Measurements from ENCODE around the gene PAPPA2.

Gene PAPPA2

DNA sequence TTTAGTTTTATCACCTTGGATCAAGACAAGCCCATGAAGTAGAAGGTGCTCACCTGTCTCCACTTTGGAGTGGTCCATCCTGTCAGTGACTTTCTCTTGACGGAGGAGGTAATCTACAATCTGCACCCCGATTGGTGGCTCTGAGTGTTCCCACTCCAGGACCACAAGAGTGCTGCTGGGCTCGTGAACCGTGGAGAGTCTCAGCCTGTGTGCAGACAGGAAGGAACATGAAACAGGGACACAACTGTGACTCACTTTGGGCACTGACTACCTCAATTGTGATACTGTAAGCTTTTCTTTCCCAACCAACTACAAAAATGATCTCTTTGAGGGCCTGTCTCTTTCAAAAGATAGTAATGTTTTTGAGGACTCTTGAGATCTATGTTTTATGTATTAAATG is 421.3 kb downstream of the PAPPA2 start:
- Mint-ChIP-seq H3K27me3 (peaks cover 10% of the 10 kb centered on the region), H3K27ac (no peak overlapping the region), H3K4me1 (no peaks in the 10 kb centered on the region), H3K9me3 (no peaks in the 10 kb centered on the region), H3K36me3 (no peaks in the 10 kb centered on the region), H3K4me3 (no peak overlapping the region)
- no peak for DNase-seq (ENCODE audit: low spot score in 2 of 2)
- no peak for ATAC-seq (ENCODE audit: low read depth)

DNA sequence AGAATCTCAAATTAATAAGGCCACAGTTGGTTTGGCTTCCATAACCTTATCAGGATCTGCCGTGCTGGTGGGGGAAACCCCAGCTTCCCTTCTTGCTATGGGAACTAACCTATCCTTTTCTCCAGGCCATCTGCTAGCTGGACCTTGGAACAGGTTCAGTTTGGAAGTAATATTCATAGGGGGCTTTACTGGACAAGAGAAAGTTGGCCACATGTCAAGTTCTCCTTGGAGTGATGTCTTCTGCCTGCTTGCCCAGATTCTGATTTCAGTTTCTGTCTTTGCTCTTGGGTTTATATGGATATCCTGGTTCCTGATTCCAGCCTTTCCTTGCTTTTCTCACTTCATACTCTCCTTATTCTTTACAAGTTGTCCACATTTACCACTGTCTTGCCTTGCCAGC is 421.9 kb downstream of the PAPPA2 start:
- Mint-ChIP-seq H3K36me3 (no peaks in the 10 kb centered on the region), H3K9me3 (no peaks in the 10 kb centered on the region), H3K27me3 (peaks cover 10% of the 10 kb centered on the region), H3K4me3 (no peak overlapping the region), H3K4me1 (no peaks in the 10 kb centered on the region), H3K27ac (no peak overlapping the region)
- ATAC-seq (ENCODE audit: low read depth) (no peak), DNase-seq (ENCODE audit: low spot score in 2 of 2) (no peak)

DNA sequence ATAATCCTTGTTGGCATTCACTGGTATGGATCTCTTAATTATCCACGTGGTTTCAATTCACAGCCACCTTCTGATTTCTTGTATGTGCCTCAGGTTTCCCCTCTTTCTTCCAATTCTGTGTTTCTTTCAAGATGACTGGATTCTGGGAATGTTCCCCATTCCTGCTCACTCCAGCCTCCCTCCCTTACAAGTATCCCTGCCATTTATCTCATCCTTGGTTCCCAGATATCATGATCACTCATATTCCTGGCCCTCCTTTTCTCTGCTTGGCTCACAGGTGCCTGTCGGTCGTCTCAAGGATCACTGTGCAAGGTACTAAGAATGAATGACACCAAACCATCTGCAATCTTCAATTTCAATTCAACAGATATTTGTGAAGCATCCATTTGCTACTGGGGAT is 422.4 kb downstream of the PAPPA2 start:
- Mint-ChIP-seq H3K27ac (no peak overlapping the region), H3K4me1 (no peaks in the 10 kb centered on the region), H3K27me3 (peaks cover 10% of the 10 kb centered on the region), H3K9me3 (no peaks in the 10 kb centered on the region), H3K4me3 (no peak overlapping the region), H3K36me3 (no peaks in the 10 kb centered on the region)
- DNase-seq (ENCODE audit: low spot score in 2 of 2) (no peak), ATAC-seq (ENCODE audit: low read depth) (no peak)

- Mint-ChIP-seq H3K27me3 (peaks cover 10% of the 10 kb centered on the region), H3K4me3 (no peak overlapping the region), H3K9me3 (no peaks in the 10 kb centered on the region), H3K27ac (no peak overlapping the region), H3K4me1 (no peaks in the 10 kb centered on the region), H3K36me3 (no peaks in the 10 kb centered on the region)
- ATAC-seq (ENCODE audit: low read depth) (no peak), DNase-seq (ENCODE audit: low spot score in 2 of 2) (no peak)
Measured at GRCh38 chr1:176885751-176886150, 422.8 kb downstream of the PAPPA2 start.

DNA sequence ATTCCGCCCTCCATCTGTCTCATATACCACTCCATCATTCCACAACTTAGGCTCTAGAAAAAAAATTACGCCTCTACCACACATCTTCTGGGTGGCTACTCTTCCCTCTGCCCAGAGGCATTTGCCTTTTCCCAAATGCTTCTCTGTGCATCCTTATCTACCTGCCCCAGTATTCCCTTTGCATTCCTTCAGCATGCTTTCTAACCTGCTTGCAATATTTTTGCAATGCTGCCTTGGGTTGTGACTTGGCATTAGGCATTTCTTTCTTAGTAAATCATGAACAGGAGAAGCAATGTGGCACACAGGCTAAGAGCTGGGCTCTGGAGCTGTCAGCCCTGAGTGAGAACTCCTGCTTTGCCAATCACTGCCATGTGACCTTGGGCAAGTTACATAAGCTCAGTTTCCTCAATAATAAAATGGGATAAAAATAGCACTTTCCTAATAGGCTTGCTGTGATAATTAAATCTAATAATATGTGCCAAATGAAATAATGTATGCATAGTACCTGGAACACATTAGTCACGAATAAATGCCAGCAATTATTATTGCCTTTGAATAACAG is 425.6 kb downstream of the PAPPA2 start:
- Mint-ChIP-seq H3K27ac (no peak overlapping the region), H3K4me1 (no peaks in the 10 kb centered on the region), H3K36me3 (no peaks in the 10 kb centered on the region), H3K4me3 (no peak overlapping the region), H3K27me3 (peaks cover 10% of the 10 kb centered on the region), H3K9me3 (no peaks in the 10 kb centered on the region)
- no peak for ATAC-seq (ENCODE audit: low read depth)
- no peak for DNase-seq (ENCODE audit: low spot score in 2 of 2)

DNA sequence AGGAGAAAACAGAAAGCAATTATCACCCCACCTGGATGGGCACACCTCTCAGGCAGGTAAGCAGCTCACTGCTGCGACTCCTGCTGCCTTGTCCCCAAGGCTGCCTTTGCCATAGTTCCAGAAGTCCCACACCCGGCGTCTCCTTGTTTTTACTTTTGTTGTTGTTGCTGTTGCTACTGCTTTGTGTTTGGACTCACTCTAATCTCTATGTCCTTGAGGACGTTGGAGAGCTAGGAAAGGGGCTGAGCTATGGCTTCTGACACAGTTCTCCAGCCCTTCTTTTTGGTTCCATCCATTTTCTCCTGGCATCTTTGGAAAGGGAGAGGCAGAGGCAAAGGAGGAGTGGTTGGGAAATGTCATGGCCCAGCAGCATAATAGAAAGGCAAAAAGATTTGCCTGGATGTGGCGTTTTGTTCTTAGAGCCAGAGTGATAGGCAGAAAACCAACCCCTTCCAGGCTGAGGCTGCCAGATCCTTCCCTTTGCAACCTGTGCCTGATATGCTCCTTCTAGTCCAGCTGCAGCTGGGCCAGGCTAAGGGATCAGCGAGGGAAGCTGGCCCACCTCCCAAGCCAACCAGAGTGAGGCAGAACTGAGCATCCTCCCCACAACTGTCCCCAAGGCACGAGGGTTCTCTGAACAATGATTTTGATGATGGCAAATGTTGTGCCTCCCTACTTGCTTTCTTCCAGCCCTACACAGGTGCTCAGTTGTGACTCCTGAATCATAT is 430.8 kb downstream of the PAPPA2 start:
- Mint-ChIP-seq H3K4me1 (peaks cover 3% of the 10 kb centered on the region), H3K36me3 (no peaks in the 10 kb centered on the region), H3K27me3 (peaks cover 3% of the 10 kb centered on the region), H3K9me3 (no peaks in the 10 kb centered on the region), H3K4me3 (no peak overlapping the region), H3K27ac (no peak overlapping the region)
- ATAC-seq (ENCODE audit: low read depth) = no peak
- DNase-seq (ENCODE audit: low spot score in 2 of 2) = no peak

GRCh38 chr1:176894450-176894849 is 431.5 kb downstream of the PAPPA2 start:
- no peaks in the 10 kb centered on the region for H3K36me3 Mint-ChIP-seq
- peaks cover 3% of the 10 kb centered on the region for H3K27me3 Mint-ChIP-seq
- H3K4me1 Mint-ChIP-seq = peaks cover 3% of the 10 kb centered on the region
- no peak overlapping the region for H3K27ac Mint-ChIP-seq
- ATAC-seq (ENCODE audit: low read depth) (no peak), DNase-seq (ENCODE audit: low spot score in 2 of 2) (no peak)
- H3K4me3 Mint-ChIP-seq = no peak overlapping the region
- H3K9me3 Mint-ChIP-seq = no peaks in the 10 kb centered on the region

Measured in memory B cell (primary cell).